GM19043 (cell line): ENCODE results near the gene PTPRD.

Experiments
- ATAC-seq: cut with Tn5 transposase; IDR thresholded peaks from one replicate; pipeline ENCODE4 v1.9.1; 2021; ENCODE audit warnings: low read depth; ENCODE audit not compliant: unreplicated experiment

The PTPRD gene

GRCh38 chr9:8648271-8648845 is 1964.4 kb downstream of the PTPRD start:
- no peak for ATAC-seq

GRCh38 chr9:8647824-8648223 is 1965.0 kb downstream of the PTPRD start:
- ATAC-seq = no peak

GRCh38 chr9:8644571-8644970 is 1968.2 kb downstream of the PTPRD start:
- no peak for ATAC-seq

GRCh38 chr9:8643896-8644295 is 1968.9 kb downstream of the PTPRD start:
- no peak for ATAC-seq

GRCh38 chr9:8643464-8643863 is 1969.3 kb downstream of the PTPRD start:
- no peak for ATAC-seq

- ATAC-seq = no peak
Measured at GRCh38 chr9:8640761-8641160, 1972.0 kb downstream of the PTPRD start.

- no peak for ATAC-seq
Measured at GRCh38 chr9:8637626-8638025, 1975.2 kb downstream of the PTPRD start.

- no peak for ATAC-seq
Measured at GRCh38 chr9:8633784-8634183, 1979.0 kb downstream of the PTPRD start.

GRCh38 chr9:8632493-8632892 is 1980.3 kb downstream of the PTPRD start:
- no peak for ATAC-seq

- ATAC-seq = no peak
Measured at GRCh38 chr9:8628791-8629190, 1984.0 kb downstream of the PTPRD start.

- ATAC-seq = no peak
Measured at GRCh38 chr9:8627976-8628679, 1984.7 kb downstream of the PTPRD start.

GRCh38 chr9:8622871-8623270 is 1989.9 kb downstream of the PTPRD start:
- ATAC-seq = no peak

- no peak for ATAC-seq
Measured at GRCh38 chr9:8622222-8622802, 1990.5 kb downstream of the PTPRD start.

GRCh38 chr9:8621416-8621815 is 1991.4 kb downstream of the PTPRD start:
- ATAC-seq = no peak

- no peak for ATAC-seq
Measured at GRCh38 chr9:8616414-8616813, 1996.4 kb downstream of the PTPRD start.

GRCh38 chr9:8614926-8615440 is 1997.8 kb downstream of the PTPRD start:
- ATAC-seq = no peak

- no peak for ATAC-seq
Measured at GRCh38 chr9:8613346-8613825, 1999.4 kb downstream of the PTPRD start.

GRCh38 chr9:8611153-8611552 is 2001.6 kb downstream of the PTPRD start:
- no peak for ATAC-seq

GRCh38 chr9:8610256-8610655 is 2002.5 kb downstream of the PTPRD start:
- ATAC-seq = no peak

- ATAC-seq = no peak
Measured at GRCh38 chr9:8605096-8605495, 2007.7 kb downstream of the PTPRD start.

- ATAC-seq = no peak
Measured at GRCh38 chr9:8604201-8604600, 2008.6 kb downstream of the PTPRD start.
